ENCODE data around the gene SLC6A11.

- TF ChIP-seq RAD21 (IDR thresholded peaks at IDR 0.05 in 1 of 2, conservative IDR thresholded peaks at IDR 0.05 in 1 of 2; ENCODE audit: low read depth in 2 of 2, low read length in 2 of 2) (no peak), MAX (IDR thresholded peaks at IDR 0.05) (no peak), CREB1 (IDR thresholded peaks at IDR 0.05) (no peak), POLR2AphosphoS5 (IDR thresholded peaks at IDR 0.05; ENCODE audit: low read depth, low read length) (no peak)
- TF ChIP-seq, protein P1, sequence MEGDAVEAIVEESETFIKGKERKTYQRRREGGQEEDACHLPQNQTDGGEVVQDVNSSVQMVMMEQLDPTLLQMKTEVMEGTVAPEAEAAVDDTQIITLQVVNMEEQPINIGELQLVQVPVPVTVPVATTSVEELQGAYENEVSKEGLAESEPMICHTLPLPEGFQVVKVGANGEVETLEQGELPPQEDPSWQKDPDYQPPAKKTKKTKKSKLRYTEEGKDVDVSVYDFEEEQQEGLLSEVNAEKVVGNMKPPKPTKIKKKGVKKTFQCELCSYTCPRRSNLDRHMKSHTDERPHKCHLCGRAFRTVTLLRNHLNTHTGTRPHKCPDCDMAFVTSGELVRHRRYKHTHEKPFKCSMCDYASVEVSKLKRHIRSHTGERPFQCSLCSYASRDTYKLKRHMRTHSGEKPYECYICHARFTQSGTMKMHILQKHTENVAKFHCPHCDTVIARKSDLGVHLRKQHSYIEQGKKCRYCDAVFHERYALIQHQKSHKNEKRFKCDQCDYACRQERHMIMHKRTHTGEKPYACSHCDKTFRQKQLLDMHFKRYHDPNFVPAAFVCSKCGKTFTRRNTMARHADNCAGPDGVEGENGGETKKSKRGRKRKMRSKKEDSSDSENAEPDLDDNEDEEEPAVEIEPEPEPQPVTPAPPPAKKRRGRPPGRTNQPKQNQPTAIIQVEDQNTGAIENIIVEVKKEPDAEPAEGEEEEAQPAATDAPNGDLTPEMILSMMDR (IDR thresholded peaks at IDR 0.05; ENCODE audit: control extremely low read depth in 1 of 3, insufficient read depth in 1 of 3, low read depth in 1 of 3, low read length in 3 of 3): no peak
These were observed 169.2 kb downstream of the SLC6A11 start for GRCh38 chr3:10985181-10985580.

Measured in H1 (cell line).